Upper lobe of left lung (tissue), 6 donors: Measurements from ENCODE around the gene YWHAB. TPM values are rescaled to one million over a fixed set of nuclear protein-coding genes. Genes with fewer than 3 reads are reported as not detected.

Source experiments
- ATAC-seq, 2 donors: fragments of 200-7000 bp; cut with Tn5 transposase; one replicate each; pipeline ENCODE4 v1.9.1; 2022; ENCODE audit warnings: mild to moderate bottlenecking in 2 of 2, moderate library complexity in 2 of 2; ENCODE audit not compliant: low FRiP score in 2 of 2
- DNase-seq, 2 donors: peaks; one replicate each; pipeline ENCODE4 v3.0.0-alpha.2; 2019 to 2020
- H3K27ac ChIP-seq, 4 donors: fragments of 200-600 bp; sonication (generic); one replicate each; pipeline ENCODE4 v1.5.1; 2016 to 2019
- H3K27me3 ChIP-seq, 4 donors: fragments of 200-600 bp; sonication (generic); one replicate each; pipeline ENCODE4 v1.5.1; 2017 to 2019
- H3K36me3 ChIP-seq, 4 donors: fragments of 200-600 bp; sonication (generic); one replicate each; pipeline ENCODE4 v1.5.1; 2016 to 2019
- H3K4me1 ChIP-seq, 4 donors: fragments of 200-600 bp; sonication (generic); one replicate each; pipeline ENCODE4 v1.5.1; 2018 to 2019
- H3K4me3 ChIP-seq, 4 donors: fragments of 200-600 bp; sonication (generic); one replicate each; pipeline ENCODE4 v1.5.1; 2017 to 2019; ENCODE audit warnings: mild to moderate bottlenecking in 2 of 4, moderate library complexity in 1 of 4
- H3K9me3 ChIP-seq, 4 donors: fragments of 200-600 bp; sonication (generic); one replicate each; pipeline ENCODE4 v1.5.1; 2018 to 2019
- EP300 ChIP-seq, 4 donors: sonication (generic); formaldehyde crosslinking; IDR thresholded peaks; one replicate each; pipeline ENCODE4 v1.5.1; 2017; ENCODE audit warnings: antibody characterized with exemption in 4 of 4, control low read depth in 2 of 4
- POLR2A ChIP-seq, 4 donors: fragments of 450-650 bp; IDR thresholded peaks; one replicate each; pipeline ENCODE4 v1.5.1; 2016 to 2017; ENCODE audit warnings: antibody characterized with exemption in 4 of 4, mild to moderate bottlenecking in 2 of 4
- POLR2AphosphoS5 ChIP-seq, 2 donors: sonication (generic); formaldehyde crosslinking; IDR thresholded peaks; one replicate each; pipeline ENCODE4 v1.5.1; 2017; ENCODE audit warnings: antibody characterized with exemption in 2 of 2
- WGBS, 2 donors: methylation state at CpG; one replicate each; pipeline ENCODE4 v1.1.5; 2017 to 2018; 5-methylcytosine and 5-hydroxymethylcytosine counted together
- total RNA-seq, 6 donors: library from RNA; depleted of rRNA in 4 of 6; stranded (reverse); fragments of >200 nt in 4 of 6; gene quantifications; one replicate each; pipeline versions ENCODE4 v1.1.0 to v1.2.1, GENCODE V29; 2016 to 2021
- TF ChIP-seq, protein P1 (sequence below), 6 experiments: fragments of 450-650 bp in 4 of 6; fragments of 200-600 bp in 2 of 6; sonication (generic) in 2 of 6; IDR thresholded peaks; one replicate each; pipeline ENCODE4 v1.5.1; 2016 to 2019; ENCODE audit warnings: antibody characterized with exemption in 6 of 6
- donor health status: DM: no; HTN: no; CAD: no; lungs with moderate emphysema.
- donor health status: DM: no; HTN: yes; CAD: no; lungs with severe emphysema.

YWHAB gene
- total RNA-seq, 6 donors from 2014 or later: 61.0 to 201 (median 123) TPM

DNA sequence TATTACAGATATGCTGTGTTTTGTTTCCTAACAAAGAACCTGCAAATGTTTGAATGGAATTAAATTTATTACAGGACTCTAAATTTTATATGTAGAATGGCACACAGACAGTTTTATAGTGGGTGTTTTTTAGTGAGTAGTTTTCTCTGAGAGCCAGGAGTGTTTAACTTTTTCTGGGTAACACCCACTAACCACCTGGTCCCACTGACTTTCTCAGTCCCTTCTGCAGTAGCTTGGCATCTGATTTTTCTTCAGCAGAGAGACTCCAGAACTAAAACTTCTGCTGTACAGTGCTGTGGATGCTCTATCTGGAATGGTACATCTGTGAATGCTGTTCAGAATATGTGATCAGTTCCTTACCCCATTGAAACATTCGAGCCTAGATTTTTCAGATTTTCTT lies 6.3 kb downstream of the YWHAB start:
- 83 to 86% methylated on average over 1 of the region's 1 CpG for WGBS, 2 donors
- Histone ChIP-seq H3K4me3 (no peak overlapping the region), H3K27ac (no peak overlapping the region), H3K36me3 (peaks cover 0 to 11% (median 0%) of the 10 kb centered on the region in 4 donors), H3K4me1 (peaks cover 64 to 79% (median 71%) of the 10 kb centered on the region in 4 donors), H3K27me3 (no peaks in the 10 kb centered on the region), H3K9me3 (no peaks in the 10 kb centered on the region)
- DNase-seq (no peak), ATAC-seq (no peak)
- TF ChIP-seq POLR2A (IDR thresholded peaks at IDR 0.05) (no peak), POLR2AphosphoS5 (IDR thresholded peaks at IDR 0.05) (no peak), EP300 (IDR thresholded peaks at IDR 0.05) (no peak)
- TF ChIP-seq, protein P1, sequence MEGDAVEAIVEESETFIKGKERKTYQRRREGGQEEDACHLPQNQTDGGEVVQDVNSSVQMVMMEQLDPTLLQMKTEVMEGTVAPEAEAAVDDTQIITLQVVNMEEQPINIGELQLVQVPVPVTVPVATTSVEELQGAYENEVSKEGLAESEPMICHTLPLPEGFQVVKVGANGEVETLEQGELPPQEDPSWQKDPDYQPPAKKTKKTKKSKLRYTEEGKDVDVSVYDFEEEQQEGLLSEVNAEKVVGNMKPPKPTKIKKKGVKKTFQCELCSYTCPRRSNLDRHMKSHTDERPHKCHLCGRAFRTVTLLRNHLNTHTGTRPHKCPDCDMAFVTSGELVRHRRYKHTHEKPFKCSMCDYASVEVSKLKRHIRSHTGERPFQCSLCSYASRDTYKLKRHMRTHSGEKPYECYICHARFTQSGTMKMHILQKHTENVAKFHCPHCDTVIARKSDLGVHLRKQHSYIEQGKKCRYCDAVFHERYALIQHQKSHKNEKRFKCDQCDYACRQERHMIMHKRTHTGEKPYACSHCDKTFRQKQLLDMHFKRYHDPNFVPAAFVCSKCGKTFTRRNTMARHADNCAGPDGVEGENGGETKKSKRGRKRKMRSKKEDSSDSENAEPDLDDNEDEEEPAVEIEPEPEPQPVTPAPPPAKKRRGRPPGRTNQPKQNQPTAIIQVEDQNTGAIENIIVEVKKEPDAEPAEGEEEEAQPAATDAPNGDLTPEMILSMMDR (IDR thresholded peaks at IDR 0.05): no peak

DNA sequence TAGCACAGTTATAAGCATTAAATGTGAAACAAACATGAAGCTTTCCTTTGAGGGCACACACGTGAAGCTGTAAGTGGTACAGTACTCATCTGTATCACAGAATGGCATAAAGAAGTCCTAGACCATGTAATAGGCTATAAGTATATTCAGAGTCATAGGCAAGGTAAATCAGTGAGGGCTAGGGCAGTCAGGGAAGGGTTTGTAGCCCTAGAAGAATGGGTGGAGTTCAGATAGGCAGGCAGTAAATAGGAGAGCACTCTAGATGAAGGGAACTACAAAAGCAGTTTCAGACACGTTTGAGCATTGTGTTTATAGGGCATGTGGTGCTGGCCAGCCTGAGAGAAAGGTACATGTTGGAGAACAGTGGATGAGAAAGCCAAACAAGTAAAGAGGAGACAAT lies 9.5 kb downstream of the YWHAB start:
- TF ChIP-seq POLR2AphosphoS5 (IDR thresholded peaks at IDR 0.05): no peak
- ATAC-seq: no peak
- H3K36me3 ChIP-seq: peaks cover 0 to 12% (median 0%) of the 10 kb centered on the region in 4 donors
- H3K27ac ChIP-seq: no peak overlapping the region
- no peaks in the 10 kb centered on the region for H3K27me3 ChIP-seq
- H3K4me3 ChIP-seq: no peak overlapping the region
- no peaks in the 10 kb centered on the region for H3K9me3 ChIP-seq
- peaks cover 54 to 77% (median 65%) of the 10 kb centered on the region in 4 donors for H3K4me1 ChIP-seq
- 55 to 59% methylated on average over 2 of the region's 2 CpGs for WGBS, 2 donors
- no peak for DNase-seq

DNA sequence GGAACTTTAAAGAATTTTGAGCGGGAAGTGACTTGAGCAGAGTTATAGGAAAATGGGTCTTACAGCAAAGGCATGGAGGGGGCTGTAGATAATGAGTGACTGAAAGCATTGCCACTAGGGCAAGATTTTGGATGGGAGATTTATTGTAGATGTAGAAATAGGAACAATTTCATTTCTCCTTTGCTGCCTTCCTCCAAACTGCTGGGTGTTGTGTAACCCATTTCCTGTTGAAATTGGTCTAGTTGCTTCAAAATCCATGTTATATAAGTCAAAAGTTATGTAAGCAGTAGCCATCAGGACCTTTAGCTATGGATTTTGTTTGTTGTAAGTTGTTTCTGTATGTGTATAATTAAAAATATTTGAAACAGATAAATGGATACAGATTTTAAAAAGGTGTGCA lies 11.1 kb downstream of the YWHAB start:
- Histone ChIP-seq H3K36me3 (peaks cover 1 to 27% (median 3%) of the 10 kb centered on the region in 4 donors), H3K4me1 (peaks cover 49 to 71% (median 63%) of the 10 kb centered on the region in 4 donors), H3K9me3 (no peaks in the 10 kb centered on the region), H3K27ac (peak overlapping the region in 3 of 4 donors; percentile 12 to 54 (median 34)), H3K4me3 (no peak overlapping the region), H3K27me3 (no peaks in the 10 kb centered on the region)
- DNase-seq: no peak
- TF ChIP-seq POLR2AphosphoS5 (IDR thresholded peaks at IDR 0.05) (no peak), POLR2A (IDR thresholded peaks at IDR 0.05) (no peak), EP300 (IDR thresholded peaks at IDR 0.05) (no peak)
- TF ChIP-seq, protein P1 (IDR thresholded peaks at IDR 0.05): no peak
- peak in 1 of 2 donors; percentile 61 for ATAC-seq
- 50 to 67% methylated on average over 1 of the region's 1 CpG for WGBS, 2 donors

DNA sequence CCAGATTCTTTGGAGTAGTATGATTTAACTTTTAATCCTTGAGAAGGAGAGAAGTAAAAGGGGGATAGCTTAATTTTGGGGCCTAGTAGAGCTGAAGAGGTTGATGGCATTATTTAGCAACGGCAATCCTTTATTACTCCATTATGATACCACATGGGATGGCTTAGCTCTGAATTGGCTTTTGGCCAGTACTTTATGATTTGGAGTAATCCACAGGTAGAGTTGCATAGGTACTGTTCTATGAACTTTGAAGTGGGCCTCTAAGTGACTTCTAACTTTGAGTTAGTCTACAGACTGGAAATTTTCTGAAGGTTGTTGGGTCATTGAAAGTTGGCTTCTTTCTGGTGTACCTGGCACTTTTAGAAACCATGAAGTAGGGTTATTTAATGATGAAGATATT lies 11.6 kb downstream of the YWHAB start:
- Histone ChIP-seq H3K9me3 (no peaks in the 10 kb centered on the region), H3K27me3 (no peaks in the 10 kb centered on the region), H3K4me1 (peaks cover 49 to 71% (median 63%) of the 10 kb centered on the region in 4 donors), H3K4me3 (no peak overlapping the region), H3K36me3 (peaks cover 6 to 32% (median 8%) of the 10 kb centered on the region in 4 donors), H3K27ac (peak overlapping the region in 2 of 4 donors; percentile 34 to 54)
- DNase-seq (no peak), ATAC-seq (no peak)
- TF ChIP-seq EP300 (IDR thresholded peaks at IDR 0.05) (no peak), POLR2A (IDR thresholded peaks at IDR 0.05) (no peak)
- WGBS, 2 donors: 57 to 86% methylated on average over 1 of the region's 1 CpG

DNA sequence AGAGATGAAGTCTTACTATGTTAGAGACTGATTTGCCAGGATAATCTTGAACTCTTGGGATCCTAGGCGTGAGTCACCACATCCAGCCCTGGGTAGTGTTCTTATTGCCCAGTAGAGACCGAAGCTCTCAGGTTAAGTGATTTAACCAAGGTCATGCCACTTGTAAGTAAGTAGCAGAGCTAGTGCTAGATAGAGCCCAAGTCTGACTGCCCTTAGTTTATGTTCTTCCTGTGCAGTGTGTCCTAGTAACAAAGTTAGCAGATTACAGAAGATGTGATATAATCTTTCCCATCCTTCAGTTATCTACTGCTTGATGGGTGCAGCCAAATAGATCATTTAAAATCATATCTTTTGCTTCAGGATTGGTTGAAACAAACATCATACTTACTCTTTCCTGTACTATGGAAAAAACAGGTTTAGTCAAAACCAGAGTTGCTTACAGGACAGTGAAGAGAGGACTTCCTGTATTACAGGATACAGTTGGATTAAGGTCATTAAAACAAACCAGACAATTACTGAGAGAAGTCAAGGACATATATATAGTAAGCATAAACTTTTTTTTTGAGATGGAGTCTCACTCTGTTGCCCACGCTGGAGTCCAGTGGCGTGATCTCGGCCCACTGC lies 14.8 kb downstream of the YWHAB start:
- no peak overlapping the region for H3K4me3 ChIP-seq
- DNase-seq (no peak), ATAC-seq (peak in 1 of 2 donors; percentile 56)
- 76 to 84% methylated on average over 5 of the region's 5 CpGs for WGBS, 2 donors
- H3K27ac ChIP-seq: no peak overlapping the region
- H3K36me3 ChIP-seq: peaks cover 19 to 52% (median 34%) of the 10 kb centered on the region in 4 donors
- TF ChIP-seq EP300 (IDR thresholded peaks at IDR 0.05) (no peak), POLR2AphosphoS5 (IDR thresholded peaks at IDR 0.05) (no peak), POLR2A (IDR thresholded peaks at IDR 0.05) (no peak)
- TF ChIP-seq, protein P1 (IDR thresholded peaks at IDR 0.05): no peak
- H3K9me3 ChIP-seq: no peaks in the 10 kb centered on the region
- peaks cover 40 to 54% (median 48%) of the 10 kb centered on the region in 4 donors for H3K4me1 ChIP-seq
- H3K27me3 ChIP-seq: no peaks in the 10 kb centered on the region

DNA sequence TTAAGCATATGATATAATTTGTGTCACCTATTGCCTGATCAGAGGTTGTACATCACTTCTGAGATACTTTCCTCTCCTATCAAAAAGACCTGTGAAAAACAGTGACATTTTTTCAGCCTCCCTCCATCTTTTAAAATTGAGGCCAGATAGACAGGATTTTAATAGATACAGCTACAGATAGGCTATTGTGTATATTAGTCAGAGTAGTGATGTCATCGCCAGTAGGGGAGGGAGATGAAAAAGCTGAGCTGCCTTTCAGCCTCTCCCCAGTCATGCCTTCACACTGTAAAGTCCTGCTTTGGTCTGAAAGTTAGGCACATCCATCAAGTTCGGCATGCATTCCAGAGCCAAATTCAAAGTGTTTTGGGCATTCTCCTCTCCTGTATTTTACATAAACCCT lies 16.5 kb downstream of the YWHAB start:
- H3K9me3 ChIP-seq: no peaks in the 10 kb centered on the region
- no peak overlapping the region for H3K27ac ChIP-seq
- peaks cover 23 to 37% (median 32%) of the 10 kb centered on the region in 4 donors for H3K4me1 ChIP-seq
- H3K36me3 ChIP-seq: peaks cover 19 to 68% (median 45%) of the 10 kb centered on the region in 4 donors
- TF ChIP-seq POLR2AphosphoS5 (IDR thresholded peaks at IDR 0.05): no peak
- TF ChIP-seq POLR2A (IDR thresholded peaks at IDR 0.05): no peak
- TF ChIP-seq, protein P1 (IDR thresholded peaks at IDR 0.05): no peak
- no peak for TF ChIP-seq EP300 (IDR thresholded peaks at IDR 0.05)
- H3K27me3 ChIP-seq: no peaks in the 10 kb centered on the region
- DNase-seq (no peak), ATAC-seq (no peak)
- 96 to 97% methylated on average over 2 of the region's 2 CpGs for WGBS, 2 donors
- no peak overlapping the region for H3K4me3 ChIP-seq
